ENCODE measurements around the gene ZNF385C. TPM values are rescaled to one million over a fixed set of nuclear protein-coding genes. Genes with fewer than 3 reads are reported as not detected.
A peak's percentile ranks its signal among the peaks of the same experiment; 100 is the strongest.

ZNF385C gene
- total and polyA plus RNA-seq, 2 of the 13 experiments (the other 11 are each of a cell fraction or from before 2014, with no cell fraction given), result 2.3 to 6.1 TPM

DNA sequence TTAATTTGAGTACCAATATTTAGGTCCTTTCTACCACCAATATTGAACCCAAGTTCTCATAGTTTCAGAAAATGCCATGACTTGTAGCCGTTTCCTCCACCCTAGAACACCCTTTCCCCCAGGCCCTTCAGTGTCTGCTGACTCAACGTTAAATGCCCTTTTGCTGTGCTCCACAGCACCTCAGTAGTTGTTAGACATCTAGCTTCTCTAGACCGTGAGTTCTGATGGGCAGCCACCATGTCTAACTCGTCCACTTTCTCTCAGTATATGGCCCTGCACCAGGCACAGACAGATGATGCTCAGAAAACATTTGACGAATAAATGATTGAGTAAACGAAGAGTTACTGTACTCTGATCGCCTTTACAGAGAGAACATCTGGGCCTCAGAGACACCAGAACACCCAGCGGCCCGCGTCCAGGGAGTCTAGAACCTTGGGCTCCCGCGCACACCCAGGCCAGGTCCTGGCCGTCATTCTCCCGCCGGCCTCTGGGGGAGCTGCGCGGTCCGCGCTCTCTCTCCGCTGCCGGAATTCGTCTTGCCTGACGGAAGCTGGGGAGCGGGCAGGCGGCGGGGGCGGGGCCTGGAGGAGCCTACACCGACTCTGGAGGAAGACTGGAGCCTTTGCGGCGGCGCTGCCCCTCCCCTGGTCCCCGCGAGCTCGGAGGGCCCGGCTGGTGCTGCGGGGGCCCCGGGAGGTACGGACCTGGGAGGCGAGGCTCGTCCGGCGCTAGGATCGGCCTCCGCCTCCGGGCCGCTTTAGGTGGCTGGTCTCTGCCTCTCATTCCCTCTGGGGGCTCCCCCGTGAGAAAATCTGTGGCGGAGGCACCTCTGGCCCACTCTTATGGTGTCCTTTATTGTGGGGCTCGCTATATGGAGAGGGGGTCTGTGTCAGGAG is 78.5 kb downstream of the ZNF385C start, which contains the start of gene NKIRAS2 (continued):
- TF ChIP-seq, protein P1, sequence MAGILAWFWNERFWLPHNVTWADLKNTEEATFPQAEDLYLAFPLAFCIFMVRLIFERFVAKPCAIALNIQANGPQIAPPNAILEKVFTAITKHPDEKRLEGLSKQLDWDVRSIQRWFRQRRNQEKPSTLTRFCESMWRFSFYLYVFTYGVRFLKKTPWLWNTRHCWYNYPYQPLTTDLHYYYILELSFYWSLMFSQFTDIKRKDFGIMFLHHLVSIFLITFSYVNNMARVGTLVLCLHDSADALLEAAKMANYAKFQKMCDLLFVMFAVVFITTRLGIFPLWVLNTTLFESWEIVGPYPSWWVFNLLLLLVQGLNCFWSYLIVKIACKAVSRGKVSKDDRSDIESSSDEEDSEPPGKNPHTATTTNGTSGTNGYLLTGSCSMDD (CRISPR knock-in tag; IDR thresholded peaks at IDR 0.05), result no peak
- TF ChIP-seq ZHX1 (CRISPR knock-in tag; IDR thresholded peaks at IDR 0.05; ENCODE audit: low read depth) (peak; percentile 70), MIXL1 (CRISPR knock-in tag; IDR thresholded peaks at IDR 0.05) (peak; percentile 87), JDP2 (CRISPR knock-in tag; IDR thresholded peaks at IDR 0.05; ENCODE audit: borderline replicate concordance) (no peak), ZNF20 (CRISPR knock-in tag; IDR thresholded peaks at IDR 0.05) (no peak), EHMT2 (IDR thresholded peaks at IDR 0.05; ENCODE audit: borderline replicate concordance, low read depth, low read length) (peak; percentile 84), ISL2 (CRISPR knock-in tag; IDR thresholded peaks at IDR 0.05) (peak; percentile 89), HIVEP1 (CRISPR knock-in tag; IDR thresholded peaks at IDR 0.05) (peak; percentile 90), RBM39 (IDR thresholded peaks at IDR 0.05; ENCODE audit: low read depth, low read length, poor library complexity, severe bottlenecking) (peak; percentile 81), PPARG (CRISPR knock-in tag; conservative IDR thresholded peaks at IDR 0.05) (peak; percentile 73), ZNF770 (CRISPR knock-in tag; IDR thresholded peaks at IDR 0.05) (no peak), ZNF775 (CRISPR knock-in tag; IDR thresholded peaks at IDR 0.05; ENCODE audit: borderline replicate concordance) (no peak), ZNF609 (CRISPR knock-in tag; IDR thresholded peaks at IDR 0.05; ENCODE audit: borderline replicate concordance) (peak; percentile 72; the same call in 1 of the 2 replicates)
- TF ChIP-seq, protein P2, sequence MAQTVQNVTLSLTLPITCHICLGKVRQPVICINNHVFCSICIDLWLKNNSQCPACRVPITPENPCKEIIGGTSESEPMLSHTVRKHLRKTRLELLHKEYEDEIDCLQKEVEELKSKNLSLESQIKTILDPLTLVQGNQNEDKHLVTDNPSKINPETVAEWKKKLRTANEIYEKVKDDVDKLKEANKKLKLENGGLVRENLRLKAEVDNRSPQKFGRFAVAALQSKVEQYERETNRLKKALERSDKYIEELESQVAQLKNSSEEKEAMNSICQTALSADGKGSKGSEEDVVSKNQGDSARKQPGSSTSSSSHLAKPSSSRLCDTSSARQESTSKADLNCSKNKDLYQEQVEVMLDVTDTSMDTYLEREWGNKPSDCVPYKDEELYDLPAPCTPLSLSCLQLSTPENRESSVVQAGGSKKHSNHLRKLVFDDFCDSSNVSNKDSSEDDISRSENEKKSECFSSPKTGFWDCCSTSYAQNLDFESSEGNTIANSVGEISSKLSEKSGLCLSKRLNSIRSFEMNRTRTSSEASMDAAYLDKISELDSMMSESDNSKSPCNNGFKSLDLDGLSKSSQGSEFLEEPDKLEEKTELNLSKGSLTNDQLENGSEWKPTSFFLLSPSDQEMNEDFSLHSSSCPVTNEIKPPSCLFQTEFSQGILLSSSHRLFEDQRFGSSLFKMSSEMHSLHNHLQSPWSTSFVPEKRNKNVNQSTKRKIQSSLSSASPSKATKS (CRISPR knock-in tag; IDR thresholded peaks at IDR 0.05), result no peak
